ENCODE data around the gene MOV10L1.

GRCh38 chr22:50082961-50083461, 6.8 kb upstream of the MOV10L1 start:
- TF ChIP-seq CTCF (conservative IDR thresholded peaks at IDR 0.05; ENCODE audit: low read depth, low read length) (no peak), EZH2 (IDR thresholded peaks at IDR 0.05; ENCODE audit: low read length, unreplicated experiment) (no peak), EZH2phosphoT487 (IDR thresholded peaks at IDR 0.05; ENCODE audit: borderline replicate concordance, low read length) (no peak)
